CD4-positive, alpha-beta T cell treated with Interleukin-4 for 4 hours (primary cell): ENCODE data around the gene NPAS3.

Source experiments
- DNase-seq: peaks from one replicate; pipeline ENCODE4 v3.0.0-alpha.2; 2020

Gene NPAS3

GRCh38 chr14:33393231-33393894, 454.7 kb downstream of the NPAS3 start:
- DNase-seq: no peak

DNA sequence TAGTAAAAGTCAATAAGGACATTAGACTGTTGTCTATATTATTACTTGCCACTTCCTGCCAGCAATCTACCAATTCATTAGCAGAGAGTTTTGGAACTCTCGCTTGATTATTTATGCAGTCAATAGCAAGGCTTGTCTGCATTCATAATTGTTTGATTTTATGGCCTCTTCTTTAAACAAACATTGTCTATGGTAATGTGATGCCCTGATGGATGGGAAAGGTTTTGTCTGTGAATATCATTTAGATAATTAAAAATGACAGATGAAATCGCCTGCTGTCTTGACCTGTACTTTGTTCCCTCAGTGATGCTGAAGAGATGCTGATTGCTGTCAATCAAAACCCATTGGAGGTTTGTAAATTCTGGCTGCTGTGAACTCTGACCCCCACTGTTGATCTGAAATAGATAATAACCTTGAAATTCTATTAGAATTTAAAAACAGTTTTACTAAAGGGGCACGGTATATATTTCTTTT, 455.3 kb downstream of the NPAS3 start:
- no peak for DNase-seq

DNA sequence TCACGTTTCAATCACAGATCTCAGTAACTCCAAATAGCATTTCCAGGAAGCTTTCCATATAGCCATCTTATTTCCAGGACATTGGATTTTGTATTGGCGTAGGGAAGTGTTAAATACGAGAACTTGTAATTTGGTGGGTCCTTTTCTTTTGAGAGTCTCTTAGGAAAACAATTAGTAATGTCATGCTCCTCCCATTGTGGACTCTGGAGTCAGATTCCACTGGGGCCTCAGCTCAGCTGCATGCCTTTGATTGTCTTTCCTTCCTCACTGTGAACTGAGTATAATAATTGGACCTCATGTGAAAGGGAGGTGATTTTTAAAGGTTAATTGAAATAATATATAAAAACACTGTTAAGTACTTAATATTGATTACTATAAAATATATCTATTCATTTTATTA, 462.6 kb downstream of the NPAS3 start:
- no peak for DNase-seq

DNA sequence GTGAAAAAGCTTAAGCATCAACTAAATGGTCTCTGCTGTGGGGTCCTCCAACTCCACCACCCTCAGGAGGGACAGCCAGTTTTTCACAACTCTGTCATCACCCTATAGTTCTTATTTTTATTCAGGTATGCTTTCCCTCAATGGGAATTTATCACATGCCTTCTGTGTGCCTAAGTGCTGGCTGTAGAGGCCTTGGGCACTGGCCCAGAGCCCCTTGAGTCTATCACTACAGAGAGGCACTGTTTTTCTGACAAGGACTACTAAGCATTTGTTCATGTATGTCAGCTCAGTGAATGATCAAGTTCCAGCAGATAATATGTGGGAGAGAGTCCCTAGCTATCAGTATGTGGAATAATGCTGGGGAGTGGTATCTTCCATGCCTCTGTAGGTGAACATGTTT, 463.9 kb downstream of the NPAS3 start:
- no peak for DNase-seq

DNA sequence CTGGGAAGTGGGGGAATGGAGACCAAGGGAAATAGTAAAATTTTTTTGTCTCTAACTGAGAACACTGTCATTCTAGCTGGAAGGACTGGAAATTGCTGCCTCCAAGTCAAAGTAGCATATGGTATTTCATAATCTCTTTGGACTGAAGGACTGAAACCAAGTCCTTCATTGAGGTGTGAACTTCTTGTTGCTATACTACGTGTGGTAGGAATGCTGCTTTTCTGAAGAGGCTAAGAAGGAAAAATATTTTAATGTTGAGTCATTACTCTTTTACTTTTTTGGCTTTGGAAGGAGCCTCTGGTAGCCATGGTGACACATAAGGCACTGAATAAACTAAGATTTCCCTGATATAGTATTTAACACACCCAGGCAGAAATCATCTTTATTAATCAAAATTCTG, 465.4 kb downstream of the NPAS3 start:
- no peak for DNase-seq

GRCh38 chr14:33404964-33405574, 466.4 kb downstream of the NPAS3 start:
- no peak for DNase-seq

DNA sequence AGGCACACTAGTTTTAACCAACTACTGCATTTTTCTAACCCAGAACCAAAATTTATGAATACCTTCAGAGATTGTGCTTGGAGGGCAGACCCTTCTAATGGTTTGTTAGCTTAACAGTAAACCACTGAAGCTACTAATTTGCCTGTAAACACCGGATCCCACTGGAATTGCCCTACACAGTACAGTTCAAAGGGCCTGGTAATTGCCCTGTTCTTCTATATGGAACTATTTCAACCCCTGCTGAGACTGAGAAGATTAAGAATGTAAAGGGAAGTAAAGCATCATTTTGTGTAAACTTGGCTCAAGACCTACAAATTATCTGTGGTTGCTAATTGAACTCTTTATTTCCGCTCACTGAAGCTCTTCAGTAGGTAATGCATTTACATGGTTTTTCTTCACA, 468.1 kb downstream of the NPAS3 start:
- DNase-seq: no peak

- no peak for DNase-seq
Measured at GRCh38 chr14:33408291-33408690, 469.6 kb downstream of the NPAS3 start.

DNA sequence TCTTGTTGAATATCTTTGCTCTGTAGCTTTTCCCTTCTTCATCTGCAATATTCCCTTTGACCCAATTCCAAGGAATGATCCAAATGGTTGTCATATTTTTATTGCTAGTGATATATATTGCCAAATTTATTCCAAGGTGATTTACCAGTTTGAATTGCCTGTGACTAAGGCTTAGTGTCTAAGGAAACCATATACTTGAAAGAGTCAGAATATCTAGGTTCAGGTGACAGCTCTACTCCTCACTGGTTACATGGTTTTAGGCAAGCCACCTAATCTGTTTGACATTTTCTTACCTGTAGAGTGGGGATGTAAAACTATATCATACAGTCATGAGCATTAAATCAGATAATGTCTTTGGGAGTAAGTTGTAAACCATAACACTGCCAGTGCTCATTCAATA, 473.8 kb downstream of the NPAS3 start:
- DNase-seq: no peak

GRCh38 chr14:33413381-33413780, 474.7 kb downstream of the NPAS3 start:
- no peak for DNase-seq

DNA sequence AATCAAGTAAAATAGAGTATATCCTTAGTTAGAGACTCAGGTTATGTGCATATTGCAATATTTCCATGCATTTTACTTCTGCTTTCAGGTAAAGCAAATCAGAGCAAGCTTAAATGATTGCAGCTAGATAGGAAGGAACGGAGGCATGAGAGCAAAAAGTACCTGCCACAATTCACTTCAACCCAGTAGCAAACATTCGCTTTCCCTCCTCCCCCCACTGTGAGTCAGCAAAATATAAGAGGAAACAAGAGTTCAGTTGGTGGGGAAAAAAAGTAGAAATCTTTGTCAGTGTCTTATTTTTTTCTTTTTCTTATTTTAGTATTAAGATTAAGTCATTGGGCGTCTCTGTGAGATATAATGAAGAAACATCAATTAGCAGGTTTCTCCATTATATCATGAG, 475.4 kb downstream of the NPAS3 start:
- DNase-seq: no peak

DNA sequence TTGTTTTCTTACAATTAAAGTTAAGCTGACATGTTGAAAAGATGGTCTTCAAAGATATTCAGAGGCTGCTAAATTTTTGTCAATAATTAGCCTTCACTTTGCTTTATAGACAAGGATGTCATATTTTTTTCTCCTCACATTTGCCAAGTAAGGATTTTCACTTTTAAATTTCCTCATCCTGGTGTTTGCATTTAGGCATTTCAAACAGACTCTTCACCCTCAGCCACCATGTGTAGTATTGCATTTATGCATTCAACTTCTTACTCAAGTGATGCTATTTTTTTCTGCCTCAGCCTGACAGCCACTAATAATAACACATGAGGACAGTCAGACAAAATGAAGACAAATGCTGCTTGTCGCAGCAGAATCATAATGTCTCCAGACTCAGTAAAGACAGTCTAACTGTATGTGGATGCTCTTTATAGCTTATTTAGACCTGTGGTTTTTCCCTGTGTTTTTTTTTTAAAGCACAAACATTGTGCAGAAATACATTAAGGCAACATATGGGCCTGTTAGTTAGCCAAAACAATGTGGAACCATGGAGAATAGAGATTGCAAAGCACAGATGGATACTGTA, 481.5 kb downstream of the NPAS3 start:
- no peak for DNase-seq

- DNase-seq: no peak
Measured at GRCh38 chr14:33430414-33431035, 491.8 kb downstream of the NPAS3 start.

DNA sequence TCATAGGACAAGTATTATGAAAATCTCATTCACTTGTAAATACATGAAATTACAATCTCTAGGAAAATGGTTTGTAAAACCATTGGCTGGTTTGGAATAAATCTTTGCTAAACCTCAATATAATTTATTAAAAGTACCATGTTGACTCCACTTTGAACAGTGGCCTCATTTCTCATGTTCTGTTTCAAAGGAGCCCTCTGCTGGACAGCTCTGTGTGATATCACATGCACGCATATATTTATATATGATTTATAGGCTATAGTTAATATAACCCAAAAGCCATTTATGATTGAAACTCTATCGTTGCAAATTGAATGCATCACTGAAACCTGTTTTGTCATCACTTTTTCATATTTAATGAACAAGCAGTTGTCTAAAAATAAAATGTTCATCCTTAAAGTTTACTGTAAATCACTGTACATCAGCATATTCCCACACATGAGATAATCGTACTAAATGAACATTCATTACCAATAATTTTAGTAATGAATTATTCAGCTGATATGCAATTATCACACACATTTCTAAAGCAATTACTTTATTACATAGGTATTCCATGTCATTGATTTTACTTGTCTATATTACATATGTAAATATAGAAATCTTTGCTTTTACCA, 493.8 kb downstream of the NPAS3 start:
- DNase-seq: no peak

DNA sequence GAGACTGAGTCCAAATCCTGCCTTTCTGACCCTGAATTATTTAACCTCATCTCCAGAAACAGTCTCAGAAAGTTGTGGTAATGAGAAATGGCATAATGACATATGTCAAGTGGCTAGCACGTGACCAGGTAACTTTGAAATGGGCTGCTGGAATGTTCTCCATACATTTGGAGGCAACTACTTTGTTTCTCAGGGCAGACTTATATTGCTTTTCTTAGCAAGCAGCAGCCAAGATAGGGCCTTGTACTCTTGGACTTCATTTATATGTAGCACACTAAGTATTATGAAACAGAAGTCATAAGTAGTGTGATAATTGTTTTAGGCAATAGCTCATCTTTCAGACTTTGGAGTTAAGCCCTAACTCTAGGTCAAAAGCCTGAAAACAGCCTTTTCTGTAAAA, 494.7 kb downstream of the NPAS3 start:
- DNase-seq: no peak

GRCh38 chr14:33435911-33436689, 497.4 kb downstream of the NPAS3 start:
- DNase-seq: no peak

GRCh38 chr14:33441633-33442032, 503.0 kb downstream of the NPAS3 start:
- no peak for DNase-seq

GRCh38 chr14:33444136-33444535, 505.5 kb downstream of the NPAS3 start:
- DNase-seq: no peak

GRCh38 chr14:33449268-33449667, 510.6 kb downstream of the NPAS3 start:
- DNase-seq: no peak

DNA sequence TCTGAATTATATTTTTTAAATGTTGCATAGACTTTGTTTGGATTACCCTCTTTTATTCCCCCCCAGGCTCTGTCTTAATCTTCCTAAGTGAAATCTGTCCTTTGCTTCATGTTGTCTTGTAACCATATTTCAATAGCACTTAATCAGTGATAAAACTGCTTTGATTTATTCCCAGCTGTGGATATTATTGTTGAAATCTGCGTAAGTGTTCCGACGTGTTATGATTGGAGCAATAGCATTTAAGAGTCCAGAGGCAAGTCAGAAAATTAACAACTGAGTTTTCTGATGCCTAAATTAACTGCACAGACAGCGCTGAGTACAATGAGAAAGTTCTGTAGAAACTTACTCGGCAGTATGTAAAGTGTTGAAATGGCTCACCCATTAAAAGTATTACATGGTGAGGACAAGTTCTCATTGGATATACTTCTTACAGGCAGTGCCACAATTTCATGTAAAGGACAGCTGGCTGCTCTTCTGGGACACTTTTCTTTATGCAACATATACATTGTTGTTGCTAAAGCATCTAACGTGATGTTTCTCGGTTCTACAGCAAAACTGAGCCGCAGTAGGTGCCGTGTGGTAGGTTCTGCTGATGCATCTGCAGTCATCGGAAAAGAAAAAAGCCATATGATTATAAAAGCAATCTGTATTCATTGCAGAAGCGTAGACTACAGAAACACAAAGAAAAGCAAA, 511.2 kb downstream of the NPAS3 start:
- no peak for DNase-seq

GRCh38 chr14:33450416-33450815, 511.7 kb downstream of the NPAS3 start:
- DNase-seq: no peak

GRCh38 chr14:33451211-33451610, 512.5 kb downstream of the NPAS3 start:
- no peak for DNase-seq
